ENCODE measurements around the gene OR51V1.
"Not testable (repeated sequence)": the region's sequence is repeated elsewhere in the genome, so short reads cannot be mapped to it uniquely, and the experiment has no call there.

The OR51V1 gene

GRCh38 chr11:5160217-5160616 lies 40.3 kb downstream of the OR51V1 start:
- not testable (repeated sequence) for DNase-seq

- no peak for DNase-seq
Measured at GRCh38 chr11:5159806-5160205, 40.7 kb downstream of the OR51V1 start.

- no peak for DNase-seq
Measured at GRCh38 chr11:5154657-5155056, 45.8 kb downstream of the OR51V1 start, which contains the start of gene OR52A1. Gene OR52A1, minus strand, starts transcription at chr11:5154757. Its CDS starts 2,388 bp downstream, at chr11:5152369.

DNA sequence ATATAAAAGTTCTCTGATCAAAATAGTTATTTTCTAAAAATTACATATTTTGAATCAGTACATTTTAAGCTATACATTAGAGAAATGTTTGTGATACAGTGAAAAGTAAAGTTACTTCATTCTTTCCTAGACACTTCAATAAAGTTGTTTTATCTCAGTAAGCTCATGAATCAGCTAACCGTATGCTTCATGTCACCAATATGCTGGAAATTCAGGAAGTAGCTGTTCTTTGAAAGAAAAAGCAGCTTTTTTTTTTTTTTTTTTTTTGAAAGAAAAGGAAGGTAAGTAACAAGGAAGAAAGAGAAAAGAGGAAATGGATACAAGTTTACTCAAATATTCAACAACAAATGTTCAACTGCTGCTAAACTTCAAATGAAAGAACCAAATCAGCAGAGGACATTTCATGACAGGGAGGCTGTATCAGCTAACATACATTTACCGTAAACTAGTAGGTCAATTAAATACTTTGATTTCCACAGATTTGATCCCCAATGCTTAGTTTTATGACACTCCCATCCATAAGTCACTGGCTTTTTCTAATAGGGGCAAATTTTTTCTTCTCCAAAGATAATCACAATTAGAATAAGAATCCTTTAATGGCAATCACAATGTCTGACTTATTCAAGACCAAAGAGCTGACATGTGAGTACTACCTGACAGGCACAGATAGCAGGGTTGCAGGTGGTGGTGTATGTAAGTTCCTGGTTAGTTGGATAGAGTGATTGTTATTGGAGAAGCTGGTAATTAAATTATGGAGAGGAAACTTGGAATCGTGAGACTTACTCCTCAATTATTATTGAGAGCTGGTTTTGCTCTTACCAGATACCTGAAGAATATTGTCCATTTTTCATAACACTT lies 46.7 kb downstream of the OR51V1 start:
- DNase-seq = no peak

- DNase-seq = no peak
Measured at GRCh38 chr11:5151713-5152153, 48.7 kb downstream of the OR51V1 start.
